ENCODE results near the gene MAST1. TPM values are rescaled to one million over a fixed set of nuclear protein-coding genes. Genes with fewer than 3 reads are reported as not detected.

Gene MAST1
- total RNA-seq, 1 donor from 2014 or later = 17.7 TPM

DNA sequence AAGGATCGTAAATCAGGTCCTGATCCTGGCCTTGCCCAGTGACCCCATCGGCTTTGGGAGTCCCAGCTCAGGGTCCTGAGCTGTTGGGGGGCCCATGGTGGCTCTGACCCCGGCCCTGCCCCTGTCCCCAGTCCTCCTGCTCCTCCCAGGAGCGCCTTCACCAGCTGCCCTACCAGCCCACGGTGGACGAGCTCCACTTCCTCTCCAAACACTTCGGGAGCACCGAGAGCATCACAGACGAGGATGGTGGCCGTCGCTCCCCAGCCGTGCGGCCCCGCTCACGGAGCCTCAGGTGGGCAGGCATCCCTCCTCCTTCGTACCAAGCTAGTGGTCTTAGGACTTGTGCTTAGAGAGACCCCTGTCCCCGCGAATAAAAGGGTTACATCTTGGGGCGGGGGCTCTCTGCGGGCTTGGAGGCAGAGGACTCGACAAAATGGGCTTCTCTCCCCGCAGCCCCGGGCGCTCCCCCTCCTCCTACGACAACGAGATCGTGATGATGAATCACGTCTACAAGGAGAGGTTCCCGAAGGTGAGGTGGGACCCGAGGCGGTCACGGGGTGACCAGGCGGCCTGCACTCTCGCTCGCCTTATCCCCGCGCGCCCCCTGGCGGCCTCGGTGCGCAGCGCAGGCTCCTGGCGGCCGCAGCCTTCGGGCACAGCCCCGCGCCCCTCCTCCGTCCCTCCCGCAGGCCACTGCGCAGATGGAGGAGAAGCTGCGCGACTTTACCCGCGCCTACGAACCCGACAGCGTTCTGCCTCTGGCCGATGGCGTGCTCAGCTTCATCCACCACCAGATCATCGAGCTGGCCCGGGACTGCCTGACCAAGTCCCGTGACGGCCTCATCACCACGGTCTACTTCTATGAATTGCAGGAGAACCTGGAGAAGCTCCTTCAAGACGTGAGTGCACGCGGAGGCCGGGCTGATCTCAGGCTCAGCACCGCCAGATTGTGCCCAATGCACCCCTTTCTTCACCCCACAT, 9.1 kb downstream of the MAST1 start:
- peaks cover 7% of the 10 kb centered on the region for H3K4me1 Mint-ChIP-seq
- H3K36me3 Mint-ChIP-seq (ENCODE audit: low read depth) = no peaks in the 10 kb centered on the region
- H3K27me3 Mint-ChIP-seq (ENCODE audit: low read depth) = peaks cover 13% of the 10 kb centered on the region
- no peaks in the 10 kb centered on the region for H3K9me3 Mint-ChIP-seq
- H3K4me3 Mint-ChIP-seq = no peak overlapping the region
- H3K27ac Mint-ChIP-seq (ENCODE audit: unreplicated experiment) = no peak overlapping the region
- peak; percentile 98 for DNase-seq (ENCODE audit: low read depth, low spot score)
- TF ChIP-seq, protein P1, sequence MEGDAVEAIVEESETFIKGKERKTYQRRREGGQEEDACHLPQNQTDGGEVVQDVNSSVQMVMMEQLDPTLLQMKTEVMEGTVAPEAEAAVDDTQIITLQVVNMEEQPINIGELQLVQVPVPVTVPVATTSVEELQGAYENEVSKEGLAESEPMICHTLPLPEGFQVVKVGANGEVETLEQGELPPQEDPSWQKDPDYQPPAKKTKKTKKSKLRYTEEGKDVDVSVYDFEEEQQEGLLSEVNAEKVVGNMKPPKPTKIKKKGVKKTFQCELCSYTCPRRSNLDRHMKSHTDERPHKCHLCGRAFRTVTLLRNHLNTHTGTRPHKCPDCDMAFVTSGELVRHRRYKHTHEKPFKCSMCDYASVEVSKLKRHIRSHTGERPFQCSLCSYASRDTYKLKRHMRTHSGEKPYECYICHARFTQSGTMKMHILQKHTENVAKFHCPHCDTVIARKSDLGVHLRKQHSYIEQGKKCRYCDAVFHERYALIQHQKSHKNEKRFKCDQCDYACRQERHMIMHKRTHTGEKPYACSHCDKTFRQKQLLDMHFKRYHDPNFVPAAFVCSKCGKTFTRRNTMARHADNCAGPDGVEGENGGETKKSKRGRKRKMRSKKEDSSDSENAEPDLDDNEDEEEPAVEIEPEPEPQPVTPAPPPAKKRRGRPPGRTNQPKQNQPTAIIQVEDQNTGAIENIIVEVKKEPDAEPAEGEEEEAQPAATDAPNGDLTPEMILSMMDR (conservative IDR thresholded peaks at IDR 0.05) = peak; percentile 99

DNA sequence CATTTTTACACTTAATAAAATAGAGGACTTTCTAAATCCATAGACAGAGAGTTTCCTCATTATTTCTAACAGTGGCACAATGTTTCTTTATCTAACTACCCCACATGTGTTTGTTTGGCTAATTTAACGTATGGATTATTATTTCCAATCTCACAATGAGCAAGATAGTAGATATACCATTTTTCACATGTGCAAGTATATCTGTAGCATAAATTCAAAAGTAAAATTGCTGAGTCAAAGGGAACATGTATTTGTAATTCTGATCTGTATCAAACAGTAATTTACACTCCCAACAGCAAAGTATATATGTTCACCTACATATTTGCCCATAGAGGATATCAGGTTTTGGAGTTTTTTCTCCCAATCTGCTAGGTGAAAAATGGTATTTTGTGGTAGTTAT, 18.3 kb downstream of the MAST1 start:
- H3K27ac Mint-ChIP-seq (ENCODE audit: unreplicated experiment) = no peak overlapping the region
- no peak for DNase-seq (ENCODE audit: low read depth, low spot score)
- H3K27me3 Mint-ChIP-seq (ENCODE audit: low read depth) = no peaks in the 10 kb centered on the region
- no peaks in the 10 kb centered on the region for H3K9me3 Mint-ChIP-seq
- H3K4me3 Mint-ChIP-seq = no peak overlapping the region
- H3K36me3 Mint-ChIP-seq (ENCODE audit: low read depth) = peaks cover 4% of the 10 kb centered on the region
- H3K4me1 Mint-ChIP-seq = no peaks in the 10 kb centered on the region
- TF ChIP-seq, protein P1 (conservative IDR thresholded peaks at IDR 0.05) = no peak

DNA sequence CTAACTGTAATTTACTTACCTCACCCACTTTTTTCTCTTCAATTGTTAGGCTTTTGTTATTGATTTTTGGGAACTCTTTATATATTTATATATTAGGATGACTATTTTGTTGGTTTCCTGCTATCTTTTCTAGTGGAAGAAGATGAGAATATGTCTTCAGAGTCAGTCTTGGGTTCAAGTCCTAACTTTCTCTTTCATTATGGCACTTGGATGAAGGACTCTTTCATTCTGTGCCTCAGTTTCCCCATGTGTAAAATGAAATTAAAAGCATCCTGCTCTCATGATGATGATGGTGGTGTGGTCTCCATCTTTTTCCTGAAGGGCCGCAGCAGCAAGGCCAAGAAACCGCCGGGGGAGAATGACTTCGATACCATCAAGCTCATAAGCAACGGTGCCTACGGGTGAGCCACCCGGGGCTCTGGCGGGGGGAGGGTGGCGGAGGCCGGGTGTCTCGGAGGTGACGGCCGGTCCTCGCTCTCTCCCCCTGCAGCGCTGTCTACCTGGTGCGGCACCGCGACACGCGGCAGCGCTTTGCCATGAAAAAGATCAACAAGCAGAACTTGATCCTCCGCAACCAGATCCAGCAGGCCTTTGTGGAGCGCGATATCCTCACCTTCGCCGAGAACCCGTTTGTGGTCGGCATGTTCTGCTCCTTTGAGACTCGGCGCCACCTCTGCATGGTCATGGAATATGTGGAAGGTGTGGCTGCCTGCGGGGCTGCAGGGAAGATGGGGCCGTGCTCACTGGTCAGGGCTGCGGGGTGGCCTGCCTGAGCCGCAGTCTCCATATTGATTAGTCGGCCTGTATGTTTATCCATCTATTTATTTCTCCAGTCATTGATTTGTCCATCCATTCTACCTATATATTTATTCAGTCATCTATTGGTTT, 20.0 kb downstream of the MAST1 start:
- TF ChIP-seq, protein P1 (conservative IDR thresholded peaks at IDR 0.05) = no peak
- H3K27ac Mint-ChIP-seq (ENCODE audit: unreplicated experiment) = no peak overlapping the region
- no peaks in the 10 kb centered on the region for H3K27me3 Mint-ChIP-seq (ENCODE audit: low read depth)
- DNase-seq (ENCODE audit: low read depth, low spot score) = no peak
- H3K36me3 Mint-ChIP-seq (ENCODE audit: low read depth) = peaks cover 4% of the 10 kb centered on the region
- no peaks in the 10 kb centered on the region for H3K4me1 Mint-ChIP-seq
- H3K9me3 Mint-ChIP-seq = no peaks in the 10 kb centered on the region
- no peak overlapping the region for H3K4me3 Mint-ChIP-seq

DNA sequence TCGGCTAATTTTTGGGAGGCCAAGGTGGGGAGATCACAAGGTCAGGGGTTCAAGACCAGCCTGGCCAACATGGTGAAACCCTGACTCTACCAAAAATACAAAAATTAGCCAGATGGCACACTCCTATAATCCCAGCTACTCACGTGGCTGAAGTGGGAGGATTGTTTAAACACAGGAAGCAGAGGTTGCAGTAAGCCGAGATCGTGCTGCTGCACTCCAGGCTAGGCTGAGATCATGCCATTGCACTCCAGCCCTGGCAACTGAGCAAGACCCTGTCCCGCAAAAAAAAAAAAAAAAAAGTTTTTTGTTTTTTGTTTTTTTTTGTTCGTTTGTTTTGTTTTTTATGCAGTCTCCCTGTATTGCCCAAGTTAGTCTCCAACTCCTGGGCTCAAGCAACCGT, 21.2 kb downstream of the MAST1 start:
- no peak for DNase-seq (ENCODE audit: low read depth, low spot score)
- TF ChIP-seq, protein P1 (conservative IDR thresholded peaks at IDR 0.05) = no peak
- Mint-ChIP-seq H3K27me3 (ENCODE audit: low read depth) (no peaks in the 10 kb centered on the region), H3K4me1 (no peaks in the 10 kb centered on the region), H3K9me3 (no peaks in the 10 kb centered on the region), H3K36me3 (ENCODE audit: low read depth) (peaks cover 3% of the 10 kb centered on the region), H3K4me3 (no peak overlapping the region), H3K27ac (ENCODE audit: unreplicated experiment) (no peak overlapping the region)

DNA sequence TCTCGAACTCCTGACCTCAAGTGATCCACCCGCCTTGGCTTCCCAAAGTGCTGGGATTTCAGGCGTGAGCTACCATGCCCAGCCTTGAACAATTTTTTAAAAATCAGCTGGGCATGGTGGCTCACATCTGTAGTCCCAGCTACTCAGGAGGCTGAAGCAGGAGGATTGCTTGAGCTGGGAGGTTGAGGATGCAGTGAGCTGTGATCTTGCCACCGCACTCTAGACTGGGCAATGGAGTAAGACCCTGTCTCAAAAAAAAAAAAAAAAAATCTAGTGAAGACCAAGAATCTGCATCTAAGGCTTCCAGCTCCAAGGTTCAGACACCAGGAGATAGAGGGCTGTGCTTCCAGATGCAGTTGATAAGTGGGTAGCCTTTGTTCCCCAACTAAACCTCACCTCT, 25.8 kb downstream of the MAST1 start:
- DNase-seq (ENCODE audit: low read depth, low spot score) = no peak
- H3K27ac Mint-ChIP-seq (ENCODE audit: unreplicated experiment) = no peak overlapping the region
- no peaks in the 10 kb centered on the region for H3K9me3 Mint-ChIP-seq
- H3K4me3 Mint-ChIP-seq = peak overlapping the region; percentile 19
- peaks cover 3% of the 10 kb centered on the region for H3K36me3 Mint-ChIP-seq (ENCODE audit: low read depth)
- H3K4me1 Mint-ChIP-seq = peaks cover 9% of the 10 kb centered on the region
- TF ChIP-seq, protein P1 (conservative IDR thresholded peaks at IDR 0.05) = no peak
- H3K27me3 Mint-ChIP-seq (ENCODE audit: low read depth) = no peaks in the 10 kb centered on the region
